HepG2 (cell line): ENCODE results near the gene NPB. TPM values are rescaled to one million over a fixed set of nuclear protein-coding genes. Genes with fewer than 3 reads are reported as not detected.

ENCODE experiments used
- AFF4 ChIP-seq: sonication (generic); formaldehyde crosslinking; IDR thresholded peaks from 2 replicates; pipeline ENCODE4 v1.4.0; 2020; ENCODE audit warnings: missing genetic modification reagents
- CEBPZ ChIP-seq: IDR thresholded peaks from 2 replicates; pipeline ENCODE4 v1.6.1; 2012; ENCODE audit warnings: low read length, improper control_type of control experiment
- GLI4 ChIP-seq: sonication (generic); formaldehyde crosslinking; IDR thresholded peaks from 2 replicates; pipeline ENCODE4 v1.5.1; 2020; ENCODE audit warnings: missing genetic modification reagents, mild to moderate bottlenecking, moderate library complexity, borderline replicate concordance
- HDAC6 ChIP-seq: fragments of 200-600 bp; sonication (generic); IDR thresholded peaks from 2 replicates; pipeline ENCODE4 v1.7.0; 2017; ENCODE audit warnings: mild to moderate bottlenecking, antibody characterized with exemption, low read length, low read depth
- KAT7 ChIP-seq: IDR thresholded peaks from 2 replicates; pipeline ENCODE4 v1.6.1; 2018; ENCODE audit warnings: borderline replicate concordance, missing compliant biosample characterization
- KLF11 ChIP-seq: IDR thresholded peaks from 2 replicates; pipeline ENCODE4 v1.6.1; 2016; ENCODE audit warnings: missing compliant biosample characterization
- MZF1 ChIP-seq: sonication (generic); formaldehyde crosslinking; IDR thresholded peaks from 2 replicates; pipeline ENCODE4 v1.8.1; 2023; ENCODE audit warnings: mild to moderate bottlenecking, missing genetic modification reagents, borderline replicate concordance
- NFATC3 ChIP-seq: sonication (generic); formaldehyde crosslinking; IDR thresholded peaks from 2 replicates; pipeline ENCODE4 v1.5.1; 2020; ENCODE audit warnings: mild to moderate bottlenecking, missing genetic modification reagents
- NFRKB ChIP-seq: fragments of 450-650 bp; IDR thresholded peaks from 2 replicates; pipeline ENCODE4 v1.6.1; 2017
- NR1H2 ChIP-seq: sonication (generic); formaldehyde crosslinking; IDR thresholded peaks from 2 replicates; pipeline ENCODE4 v1.8.1; 2022; ENCODE audit warnings: low read depth, missing genetic modification reagents, borderline replicate concordance
- THRA ChIP-seq: sonication (generic); formaldehyde crosslinking; IDR thresholded peaks from 2 replicates; pipeline ENCODE4 v1.4.0; 2020; ENCODE audit warnings: missing genetic modification reagents, borderline replicate concordance
- ZBTB21 ChIP-seq: sonication (generic); formaldehyde crosslinking; IDR thresholded peaks from 2 replicates; pipeline ENCODE4 v1.4.0; 2020; ENCODE audit warnings: missing genetic modification reagents
- ZNF142 ChIP-seq: sonication (generic); formaldehyde crosslinking; IDR thresholded peaks from 2 replicates; pipeline ENCODE4 v1.4.0; 2020; ENCODE audit warnings: missing genetic modification reagents
- ZNF343 ChIP-seq: sonication (generic); formaldehyde crosslinking; IDR thresholded peaks from 2 replicates; pipeline ENCODE4 v1.4.0; 2020; ENCODE audit warnings: mild to moderate bottlenecking, missing genetic modification reagents
- polyA plus RNA-seq, 8 experiments: library from polyadenylated mRNA; depleted of rRNA in 3 of 8; stranded (reverse) in 7 of 8; unstranded in 1 of 8; fragments of >200 nt; fragmentation: Illumina TruSeq in 4 of 8; extraction: Trizol in 4 of 8; gene quantifications; 2 replicates each; pipeline versions ENCODE4 v1.2.1 to v1.2.3, GENCODE V29; 2011 to 2016; ENCODE audit warnings: low read depth in 4 of 8, missing spikeins in 1 of 8, mixed read lengths in 1 of 8; ENCODE audit not compliant: insufficient read depth in 1 of 8
- total RNA-seq, 5 experiments: library from RNA; depleted of rRNA; stranded (reverse); fragments of >200 nt; fragmentation: Illumina TruSeq; extraction: Trizol; gene quantifications; 2 replicates each; pipeline ENCODE4 v1.2.3, GENCODE V29; 2016; ENCODE audit warnings: low read depth in 1 of 5

Gene NPB
- total and polyA plus RNA-seq, 2 of the 13 experiments (the other 11 are each of a cell fraction or from before 2014, with no cell fraction given) = 0.11 to 0.93 TPM

- TF ChIP-seq NR1H2 (CRISPR knock-in tag) (no peak), THRA (no peak), NFRKB (no peak), AFF4 (no peak), ZBTB21 (CRISPR knock-in tag) (no peak), KAT7 (CRISPR knock-in tag) (no peak), NFATC3 (CRISPR knock-in tag) (no peak), KLF11 (CRISPR knock-in tag) (no peak), ZNF343 (CRISPR knock-in tag) (no peak), ZNF142 (no peak), CEBPZ (no peak), MZF1 (CRISPR knock-in tag) (no peak), HDAC6 (no peak), GLI4 (no peak)
Observed at GRCh38 chr17:81901167-81902022, 643 bp upstream of the NPB start (continued).
